ENCODE data around the gene DGKG. TPM values are rescaled to one million over a fixed set of nuclear protein-coding genes. Genes with fewer than 3 reads are reported as not detected.

The DGKG gene
- total RNA-seq, 1 donor from 2014 or later: 0.71 TPM

DNA sequence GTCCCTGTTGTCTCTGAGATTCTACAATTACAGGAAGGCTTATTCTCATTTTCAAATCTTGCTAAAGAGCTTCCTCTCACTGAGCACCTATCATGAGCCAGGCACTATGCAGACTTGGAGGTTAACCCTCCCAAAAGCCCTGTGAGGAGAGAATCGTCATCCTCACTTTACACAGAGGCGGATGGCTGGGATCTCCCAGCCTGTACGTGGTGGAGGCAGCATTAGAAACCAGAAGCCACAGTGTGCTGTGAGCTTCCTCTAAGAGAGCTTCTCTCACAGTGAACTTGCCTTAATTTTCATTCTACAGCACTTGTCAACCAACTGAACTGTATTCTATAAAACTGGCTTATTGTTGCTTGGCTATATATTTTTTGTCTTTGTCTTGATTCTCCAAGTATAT, 6.1 kb upstream of the DGKG start:
- intact Hi-C loops (cut with micrococcal nuclease): no loop called here

DNA sequence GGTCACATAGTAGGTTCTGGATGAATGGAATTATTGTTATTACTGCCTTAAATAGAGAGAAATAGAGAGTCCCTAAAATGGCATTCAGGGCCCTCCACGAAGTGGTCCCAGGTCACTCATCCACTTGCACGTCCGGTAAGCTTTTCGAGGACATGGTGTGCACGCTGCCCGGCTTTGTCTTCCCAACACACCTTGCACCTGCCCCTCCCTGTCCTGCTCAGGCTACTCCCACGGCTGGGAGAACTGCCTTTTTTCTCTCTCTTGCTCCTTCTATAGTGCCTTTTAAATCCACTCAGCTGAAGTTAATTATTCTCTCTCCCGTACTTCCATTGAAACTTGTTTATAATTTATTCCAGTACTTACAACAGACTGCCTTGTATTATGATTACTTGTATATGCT, 5.6 kb upstream of the DGKG start:
- intact Hi-C loops (cut with micrococcal nuclease): no loop called here

DNA sequence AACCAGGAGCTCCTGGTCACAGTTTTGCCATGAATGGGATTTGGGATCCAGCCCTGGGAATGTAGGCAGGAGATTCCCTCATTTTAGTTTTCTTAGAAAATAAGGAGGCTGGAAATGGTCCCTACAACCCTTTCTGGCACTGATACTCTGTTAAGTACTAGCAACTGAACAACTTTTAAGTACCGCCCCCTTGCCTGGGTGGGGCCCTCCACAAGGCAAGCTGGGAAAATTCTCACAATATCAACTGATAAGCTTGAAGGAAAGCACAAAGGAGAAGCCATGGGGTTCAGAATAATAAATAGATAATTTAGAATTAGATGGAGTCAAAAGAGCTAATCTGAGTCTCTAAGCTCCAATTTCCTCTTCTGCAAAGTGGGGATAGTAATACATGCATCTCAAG, 4.2 kb upstream of the DGKG start:
- intact Hi-C loops (cut with micrococcal nuclease): no loop called here

DNA sequence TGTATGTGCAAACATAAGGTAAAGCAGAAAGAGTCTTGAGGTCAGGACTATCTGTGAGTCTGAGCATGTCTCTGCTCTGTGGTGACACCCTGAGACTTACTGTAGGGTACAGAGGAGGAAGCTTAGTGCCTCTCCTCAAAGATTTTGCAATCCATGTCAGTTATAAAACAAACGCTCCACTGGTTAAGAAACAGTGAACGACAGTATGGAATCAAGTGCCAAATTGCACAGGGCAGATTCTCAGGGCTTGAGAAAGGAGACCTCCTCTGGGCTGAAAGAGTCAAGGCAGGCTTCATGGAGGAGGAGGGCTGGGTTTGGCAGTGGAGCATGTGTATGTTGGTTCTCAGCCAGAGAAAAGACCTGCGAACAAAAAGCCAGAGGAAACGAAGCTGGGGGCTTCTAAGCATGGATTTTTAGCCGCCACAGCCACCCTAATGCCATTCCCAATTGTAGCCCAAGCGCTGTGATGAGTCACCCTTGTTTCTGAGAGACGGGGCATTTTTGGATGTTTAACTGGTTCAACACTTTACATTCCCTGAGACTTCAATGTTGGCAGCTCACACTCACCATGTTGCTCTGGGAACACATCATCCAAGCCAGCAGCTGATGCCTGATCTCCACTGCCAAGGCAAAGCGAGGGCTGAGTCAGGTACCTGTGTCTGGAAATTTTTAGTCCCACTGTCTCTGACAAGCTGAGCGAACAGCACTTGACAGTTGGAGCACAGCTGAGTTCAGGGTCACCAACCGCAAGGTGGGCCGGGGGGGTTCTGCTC, 3.4 kb upstream of the DGKG start:
- intact Hi-C loops (cut with micrococcal nuclease): no loop called here

DNA sequence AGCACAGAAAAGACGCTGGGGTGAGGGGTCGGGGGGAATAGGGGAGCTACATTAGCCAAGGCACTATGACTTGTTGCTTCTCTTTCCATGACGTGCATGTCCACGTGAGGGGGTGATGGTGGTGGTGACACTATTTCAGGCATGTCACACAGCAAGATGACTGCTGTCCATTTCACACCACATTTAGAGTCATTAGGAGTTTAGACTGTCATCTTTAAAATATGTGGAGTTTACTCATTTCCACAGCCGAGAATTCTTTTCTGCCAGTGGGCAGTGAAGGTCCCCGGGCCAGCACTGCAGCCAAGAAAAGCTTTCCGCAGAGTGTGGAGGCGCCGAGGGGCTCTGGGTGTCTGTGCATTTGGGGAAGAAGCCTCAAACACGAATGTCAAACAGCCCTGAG, 954 bp upstream of the DGKG start:
- intact Hi-C loops (cut with micrococcal nuclease): loop anchor here (5.0 kb wide), 1 partner anchor 179 kb away; the partner anchor contains the start of gene CRYGS

DNA sequence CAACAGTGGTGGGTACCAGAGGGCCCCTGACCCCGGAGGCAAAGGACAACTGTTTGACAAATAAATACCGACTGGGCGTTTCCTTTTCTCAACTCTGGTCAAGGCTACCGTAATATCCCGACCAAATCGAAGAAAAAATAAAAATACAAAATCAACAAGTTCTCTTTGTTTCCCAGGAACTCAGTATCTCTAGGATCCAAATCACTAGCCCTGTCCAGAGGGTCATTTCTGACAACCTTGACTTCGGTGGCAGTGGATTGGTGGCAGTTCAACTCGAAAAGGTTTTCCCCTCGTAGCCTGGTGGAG, 456 bp upstream of the DGKG start:
- intact Hi-C loops (cut with micrococcal nuclease): loop anchor here (5.0 kb wide), 1 partner anchor 180 kb away; the partner anchor contains the start of gene CRYGS

DNA sequence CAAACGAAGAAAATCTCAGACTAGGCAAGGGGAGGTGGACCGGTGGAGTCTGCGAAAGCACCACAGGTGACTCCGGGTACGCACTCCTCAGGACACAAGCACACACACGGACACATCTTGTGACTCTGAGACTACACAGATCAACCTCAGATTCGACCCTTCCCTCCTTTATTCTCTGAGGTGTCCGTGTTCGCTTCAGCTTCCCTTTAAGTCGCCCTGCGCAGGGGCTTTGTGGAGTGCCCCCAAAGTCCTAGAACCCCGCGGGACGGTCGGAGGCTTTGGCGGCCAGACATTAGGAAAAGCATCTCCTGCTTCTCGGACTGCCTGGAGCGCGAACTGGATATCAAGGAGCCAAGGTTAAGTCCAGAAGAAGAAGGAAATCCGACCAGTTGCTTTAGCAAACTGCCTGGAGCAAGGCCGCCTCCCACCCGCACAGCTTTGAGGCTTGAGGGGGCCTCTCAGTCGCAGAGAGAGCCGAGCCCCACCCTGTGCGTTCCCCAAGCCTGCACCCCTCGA, 730 bp downstream of the DGKG start:
- intact Hi-C loops (cut with micrococcal nuclease): loop anchor here (5.0 kb wide), 1 partner anchor 181 kb away; the partner anchor contains the start of gene CRYGS

DNA sequence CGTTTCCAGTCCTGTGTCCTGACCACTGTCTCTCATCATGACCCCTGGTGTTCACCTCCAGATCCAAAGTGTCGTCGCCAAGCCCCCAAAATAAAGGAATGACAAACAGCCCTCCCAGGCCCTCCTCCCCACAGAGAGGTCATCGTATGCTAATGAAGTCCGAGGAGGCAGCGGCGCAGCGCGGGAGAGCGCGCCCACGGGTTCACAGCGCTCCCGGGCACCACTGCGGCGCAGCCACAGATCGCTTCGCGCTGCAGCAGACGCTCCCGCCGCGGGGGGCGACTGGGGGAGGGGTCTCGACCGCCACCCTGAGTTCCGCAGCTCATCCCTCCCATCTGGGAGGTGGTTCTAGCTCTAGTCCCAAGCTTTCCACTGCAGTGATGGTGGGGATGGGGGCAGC, 1.3 kb downstream of the DGKG start:
- intact Hi-C loops (cut with micrococcal nuclease): loop anchor here (5.0 kb wide), 1 partner anchor 182 kb away; the partner anchor contains the start of gene CRYGS

DNA sequence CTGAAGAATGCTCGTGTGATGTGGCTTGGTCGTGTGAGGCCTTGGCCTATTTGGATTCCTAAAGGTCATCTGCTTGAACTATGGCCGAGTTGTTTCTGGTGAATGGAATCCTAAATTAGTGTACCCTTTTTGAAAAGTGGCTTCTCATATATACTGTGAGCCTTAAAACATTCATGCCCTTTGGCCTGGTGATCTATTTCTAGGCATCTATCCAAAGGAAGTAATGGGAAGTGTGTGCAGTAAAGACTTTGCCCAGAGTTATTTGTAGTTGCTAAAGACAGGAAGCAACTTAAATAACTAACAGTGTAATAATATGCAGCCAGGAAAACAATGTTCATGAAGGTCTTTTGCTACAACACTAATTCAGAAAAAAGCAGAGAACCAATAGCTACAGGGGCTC, 3.0 kb downstream of the DGKG start:
- intact Hi-C loops (cut with micrococcal nuclease): no loop called here

DNA sequence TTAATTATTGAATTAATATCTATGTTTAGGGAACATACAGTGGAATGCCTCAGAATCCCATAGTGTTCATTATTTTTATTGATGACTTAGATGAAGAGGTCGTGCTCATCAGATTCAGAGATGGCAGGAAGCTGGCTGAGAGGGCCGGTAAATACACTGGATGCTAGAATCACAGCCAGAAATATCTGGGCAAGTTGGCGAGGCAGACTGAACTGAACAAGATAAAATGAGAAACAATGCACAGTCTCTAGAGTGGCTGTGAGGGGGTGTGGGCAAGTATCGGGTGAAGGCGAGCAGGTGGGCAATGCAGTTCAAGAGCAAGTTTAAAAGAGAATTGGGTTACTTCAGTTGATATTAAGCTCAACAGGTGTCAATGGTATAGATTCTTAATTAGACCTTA, 5.9 kb downstream of the DGKG start:
- intact Hi-C loops (cut with micrococcal nuclease): no loop called here

DNA sequence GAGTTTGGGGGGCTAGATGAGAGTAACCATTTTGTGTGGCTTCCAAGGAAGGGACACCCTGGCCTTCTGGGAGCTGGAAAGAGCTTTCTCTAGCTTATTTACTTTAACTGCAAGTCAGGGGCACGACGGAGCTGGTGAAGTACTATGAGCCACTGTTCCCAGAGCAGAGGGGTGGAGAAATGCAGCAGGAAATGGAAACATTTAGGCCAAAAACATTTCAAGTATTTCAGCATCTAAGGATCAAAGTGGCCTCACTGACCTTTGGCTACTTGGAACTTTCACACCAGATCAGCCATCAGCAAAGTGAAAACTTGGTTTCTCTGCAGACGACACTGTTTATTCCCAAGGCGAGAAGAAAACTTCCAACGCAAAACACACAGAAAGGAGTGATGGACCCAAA, 7.9 kb downstream of the DGKG start:
- intact Hi-C loops (cut with micrococcal nuclease): no loop called here

DNA sequence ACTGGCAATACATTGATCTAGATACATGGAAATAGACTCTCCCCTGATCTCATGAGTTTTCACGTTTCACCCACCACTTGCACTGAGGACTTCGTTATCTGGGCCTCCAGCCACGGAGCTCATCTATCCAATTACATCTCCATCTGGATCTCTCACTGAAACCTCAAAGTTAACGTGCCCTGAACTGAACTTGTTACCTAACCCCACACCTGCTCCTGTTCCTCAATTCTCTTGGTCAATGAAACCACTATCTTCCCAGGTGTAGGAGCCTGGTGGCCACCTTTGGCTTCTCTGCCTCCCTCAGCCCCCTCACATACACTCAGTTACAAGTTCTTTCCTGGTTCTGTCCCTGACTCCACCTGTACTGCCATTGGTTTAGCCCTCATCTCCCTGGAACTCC, 9.7 kb downstream of the DGKG start:
- intact Hi-C loops (cut with micrococcal nuclease): no loop called here

DNA sequence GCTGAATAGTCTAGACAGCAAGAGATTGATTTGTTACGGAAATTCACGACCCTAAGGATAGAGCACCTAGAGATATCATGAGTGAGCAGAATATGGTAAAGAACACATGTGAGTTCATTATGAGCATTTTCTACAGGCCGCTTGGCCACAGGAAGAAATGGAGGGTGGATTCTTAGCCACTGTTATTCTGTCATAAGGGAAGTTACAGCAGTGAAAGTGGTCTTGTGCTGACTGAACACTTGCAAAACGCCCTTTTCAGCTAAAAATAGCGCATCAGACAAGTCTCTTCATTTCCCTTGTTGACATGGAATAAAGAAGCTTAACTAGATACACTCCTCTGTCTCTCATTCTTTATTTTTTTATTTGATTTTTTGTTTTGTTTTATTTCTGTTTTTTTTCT, 19.8 kb downstream of the DGKG start:
- intact Hi-C loops (cut with micrococcal nuclease): no loop called here

DNA sequence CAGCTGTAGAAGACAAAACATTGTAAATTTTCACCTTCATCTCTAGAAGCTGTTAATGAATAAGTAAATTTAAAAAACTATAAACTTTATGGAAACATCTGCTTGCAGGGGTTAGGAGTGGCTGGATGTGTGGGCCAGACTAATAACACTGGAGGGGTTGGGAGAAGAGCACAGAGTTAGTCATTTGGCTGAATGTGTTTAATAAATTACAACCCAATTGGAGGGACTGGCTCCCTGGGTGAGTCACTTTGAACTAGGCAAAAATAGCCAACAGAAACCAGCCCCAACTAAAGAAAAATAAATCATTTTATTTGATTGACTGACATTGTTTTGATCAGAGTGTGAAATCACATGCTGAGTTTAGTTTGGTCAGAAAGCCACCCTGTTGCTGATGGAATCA, 21.8 kb downstream of the DGKG start:
- intact Hi-C loops (cut with micrococcal nuclease): no loop called here

DNA sequence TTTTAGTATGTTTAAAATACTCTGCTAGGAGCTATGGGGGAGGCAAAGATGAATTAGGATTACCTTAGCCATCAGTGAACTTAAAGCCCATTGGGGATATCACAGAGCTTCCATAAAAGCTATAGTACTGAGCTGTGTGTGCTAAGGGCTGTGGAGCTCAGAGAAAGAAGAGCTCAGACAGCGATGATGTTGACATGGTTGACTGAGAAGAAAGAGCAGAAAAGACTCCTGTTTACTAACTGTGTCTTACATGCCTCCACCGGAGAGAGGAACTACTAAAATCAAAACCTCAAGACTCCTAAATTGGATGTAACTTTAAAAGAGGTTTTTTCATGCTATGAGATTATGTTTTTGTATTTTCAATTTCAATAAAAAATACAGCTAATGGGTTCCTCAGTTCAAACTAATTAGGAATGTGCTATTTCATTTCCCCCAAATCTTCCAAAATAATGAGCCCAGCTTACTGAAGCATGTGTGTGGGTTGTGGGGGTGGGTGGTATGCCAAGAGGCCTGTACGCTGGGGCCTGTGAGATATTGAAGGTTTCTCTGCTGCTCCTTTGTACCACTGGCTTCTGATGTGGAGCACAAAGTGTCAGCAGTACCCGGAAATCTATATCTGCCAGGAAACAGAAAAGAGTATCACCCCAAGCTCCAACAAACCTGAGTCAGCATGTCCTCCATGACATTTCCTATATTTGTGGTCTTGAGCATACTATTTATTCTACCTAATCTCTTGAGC, 22.7 kb downstream of the DGKG start:
- intact Hi-C loops (cut with micrococcal nuclease): no loop called here

DNA sequence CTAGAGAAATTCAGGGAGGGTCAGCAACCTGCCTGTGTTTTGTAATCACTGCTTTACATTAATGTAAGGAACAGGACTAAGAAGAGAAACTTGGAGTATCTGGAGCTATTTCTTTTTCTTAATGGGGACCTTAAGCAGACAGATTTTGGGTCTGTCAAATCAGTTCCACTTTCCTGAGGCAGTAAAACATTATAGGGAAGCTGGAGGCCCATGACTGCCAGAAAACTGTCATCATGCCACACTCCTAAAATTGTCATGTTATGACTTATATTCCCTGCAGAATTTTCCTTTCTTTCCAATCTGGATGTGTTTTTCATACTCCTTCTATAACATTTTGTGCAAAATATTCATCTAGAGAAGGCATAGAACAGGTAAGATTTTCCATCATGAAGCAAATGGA, 28.8 kb downstream of the DGKG start:
- intact Hi-C loops (cut with micrococcal nuclease): no loop called here

DNA sequence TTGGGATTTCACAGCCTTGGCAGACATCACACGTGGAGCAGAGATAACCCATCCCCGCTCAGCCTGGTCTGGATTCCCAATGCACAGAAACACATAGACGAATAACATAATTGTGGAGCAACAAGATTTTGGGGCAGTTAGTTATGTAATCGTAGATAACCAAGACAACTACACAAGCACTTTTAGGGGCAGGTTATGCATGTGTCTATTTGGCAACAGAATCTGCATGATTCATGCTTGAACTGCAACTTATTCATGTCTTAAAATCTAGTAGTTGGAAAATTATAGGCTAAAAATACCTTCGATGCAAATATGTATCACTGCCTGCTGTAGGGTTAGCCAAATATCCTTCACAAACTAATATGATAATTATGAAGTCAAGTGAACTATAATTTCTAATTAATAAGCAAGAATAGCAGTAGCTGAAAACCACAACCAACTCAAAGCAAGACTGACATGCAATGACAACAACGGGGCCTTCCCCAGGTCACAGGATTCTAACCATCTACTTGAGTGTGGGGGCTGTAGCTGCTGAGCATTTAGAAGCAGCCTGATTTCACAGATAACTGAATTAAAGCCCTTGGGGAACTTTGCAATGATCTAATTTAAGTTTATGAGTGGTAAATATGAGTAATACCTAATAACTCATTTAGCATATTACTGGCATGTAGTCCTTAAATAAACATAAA, 31.1 kb downstream of the DGKG start:
- intact Hi-C loops (cut with micrococcal nuclease): no loop called here

DNA sequence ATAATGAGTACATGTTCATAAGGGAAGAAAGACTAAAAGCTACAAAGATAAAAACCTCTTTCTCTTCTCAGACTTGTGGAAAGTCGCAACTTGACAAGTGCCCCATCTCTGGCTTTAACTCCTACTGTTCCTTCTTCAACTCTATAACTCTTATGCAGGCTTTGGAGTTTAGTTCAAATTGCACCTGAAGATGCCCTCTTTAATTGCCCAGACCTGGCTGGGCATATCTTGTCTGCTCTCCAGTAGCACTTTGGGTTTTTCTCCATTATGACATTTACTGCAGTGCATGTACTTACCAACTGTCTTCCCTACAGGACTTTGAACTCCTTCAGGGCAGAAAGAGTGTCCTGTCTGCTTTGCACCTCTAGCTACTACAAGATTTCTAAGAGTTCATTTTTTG, 32.4 kb downstream of the DGKG start:
- intact Hi-C loops (cut with micrococcal nuclease): no loop called here

DNA sequence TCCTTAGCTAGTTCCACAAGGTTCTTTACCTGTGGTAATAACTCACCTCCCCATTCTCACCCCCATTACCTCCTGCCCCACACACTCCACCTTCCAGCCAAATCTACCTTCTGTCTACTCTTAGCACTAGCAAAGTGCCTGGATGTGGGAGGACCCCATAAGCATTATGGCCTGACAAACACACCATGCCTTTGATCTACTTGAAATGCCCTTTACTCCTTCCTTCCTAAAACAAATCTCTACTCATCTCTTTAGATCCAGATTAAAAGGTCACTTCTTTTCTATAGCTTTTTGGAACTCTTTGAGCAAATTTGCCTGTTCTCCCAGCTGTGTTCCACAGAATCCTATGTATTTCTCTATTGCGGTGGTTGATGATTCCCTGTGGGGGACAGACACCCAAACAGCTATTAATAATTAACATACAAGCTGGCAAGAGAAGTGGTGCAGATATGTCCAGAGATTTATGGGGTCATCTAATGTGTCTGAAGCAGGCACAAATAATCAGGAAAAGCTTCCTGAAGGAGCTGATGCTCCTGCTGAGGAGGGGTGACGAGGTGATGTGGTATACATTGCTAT, 34.0 kb downstream of the DGKG start:
- intact Hi-C loops (cut with micrococcal nuclease): no loop called here

DNA sequence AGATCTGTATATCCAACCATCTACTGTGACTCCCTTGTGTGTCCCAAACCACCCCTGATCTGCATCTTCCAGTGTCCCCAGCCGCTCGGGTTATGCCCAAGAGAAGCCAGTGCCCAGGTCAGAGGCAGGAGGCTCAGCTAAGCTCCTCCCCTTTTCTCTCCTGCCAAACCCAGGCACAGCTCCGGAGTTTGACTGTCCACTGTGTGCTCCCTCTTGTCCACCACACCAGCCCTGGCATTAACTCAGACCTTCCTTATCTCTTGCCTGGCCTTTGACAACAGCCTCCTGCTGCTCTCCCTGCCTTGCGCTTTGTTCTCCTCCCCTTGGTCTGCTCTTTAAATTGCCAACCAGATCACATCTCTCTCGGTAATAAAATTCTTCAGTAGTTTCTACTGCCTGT, 39.3 kb downstream of the DGKG start:
- intact Hi-C loops (cut with micrococcal nuclease): no loop called here

DNA sequence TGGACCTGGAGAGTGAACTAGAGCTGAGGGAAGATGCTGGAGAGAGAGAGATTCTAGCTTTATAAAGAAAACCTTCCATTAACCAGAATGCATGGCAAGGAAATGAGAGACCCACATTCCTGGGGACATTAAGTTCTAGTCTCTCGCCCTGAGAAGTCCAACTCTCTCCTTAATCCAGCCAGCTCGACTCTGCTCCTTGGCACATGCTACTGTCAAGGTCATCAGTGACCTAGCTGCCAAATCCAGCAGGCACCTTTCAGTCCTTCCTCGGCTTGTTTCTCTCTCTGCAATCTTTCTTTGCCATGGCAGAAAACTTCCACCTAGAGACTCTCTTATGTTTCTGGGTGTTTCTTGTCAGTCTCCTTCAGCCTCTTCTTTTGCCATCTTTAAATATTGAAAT, 40.3 kb downstream of the DGKG start:
- intact Hi-C loops (cut with micrococcal nuclease): no loop called here

Measured in T-helper 1 cell treated with Interleukin-12 subunit alpha and Interleukin-12 subunit beta and Interleukin-4 antibody, amounts not matched to agents 30 ng/mL and 1 ng/mL, for 36 hours (primary cell).